ENCODE results near the gene ZMAT1. TPM values are rescaled to one million over a fixed set of nuclear protein-coding genes. Genes with fewer than 3 reads are reported as not detected.

Gene ZMAT1
- total RNA-seq, 1 donor from 2014 or later = 13.4 TPM

- TF ChIP-seq CTCF (IDR thresholded peaks at IDR 0.05; ENCODE audit: unreplicated experiment) = no peak
- Mint-ChIP-seq H3K36me3 (no peaks in the 10 kb centered on the region), H3K4me3 (no peak overlapping the region), H3K9me3 (peaks cover 44% of the 10 kb centered on the region), H3K27ac (no peak overlapping the region), H3K27me3 (ENCODE audit: low read depth) (no peaks in the 10 kb centered on the region), H3K4me1 (no peaks in the 10 kb centered on the region)
- DNase-seq (ENCODE audit: low spot score in 2 of 2, unreplicated experiment in 2 of 2) = no peak
Measured at GRCh38 chrX:101906136-101906796, 25.6 kb downstream of the ZMAT1 start.

GRCh38 chrX:101904996-101905395 is 26.8 kb downstream of the ZMAT1 start:
- Mint-ChIP-seq H3K4me3 (no peak overlapping the region), H3K4me1 (no peaks in the 10 kb centered on the region), H3K27ac (no peak overlapping the region), H3K36me3 (peaks cover 4% of the 10 kb centered on the region), H3K9me3 (peaks cover 42% of the 10 kb centered on the region), H3K27me3 (ENCODE audit: low read depth) (no peaks in the 10 kb centered on the region)
- no peak for TF ChIP-seq CTCF (IDR thresholded peaks at IDR 0.05; ENCODE audit: unreplicated experiment)
- DNase-seq (ENCODE audit: low spot score in 2 of 2, unreplicated experiment in 2 of 2) = no peak

Other genes with a start within 250 kb of the ZMAT1 start
- 0.80 to 1.4 TPM (median 1.4 TPM) in 3 replicates for gene TCEAL2, start 193.7 kb upstream of the ZMAT1 start, total RNA-seq
- gene TCEAL6, start 210.5 kb upstream of the ZMAT1 start, total RNA-seq = not detected in 3 replicates
- 0.36 TPM in 1 of 3 replicates, not detected in the others for gene BEX5, start 223.9 kb upstream of the ZMAT1 start, total RNA-seq

Data from mesothelial cell of epicardium (in vitro differentiated cells).